ENCODE data around the gene FUNDC1.

GRCh38 chrX:44482575-44482974 is 60.1 kb downstream of the FUNDC1 start:
- TF ChIP-seq POLR2A (IDR thresholded peaks at IDR 0.05) (no peak), CTCF (IDR thresholded peaks at IDR 0.05) (no peak), POLR2AphosphoS5 (IDR thresholded peaks at IDR 0.05) (no peak)

All from sigmoid colon (tissue), 4 donors.